ENCODE measurements around the gene TADA2A. TPM values are rescaled to one million over a fixed set of nuclear protein-coding genes. Genes with fewer than 3 reads are reported as not detected.
A peak's percentile ranks its signal among the peaks of the same experiment; 100 is the strongest.

Gene TADA2A
- polyA plus RNA-seq (2013, experiment 1 of 2): 11.1 TPM
- polyA plus RNA-seq (2013, experiment 2 of 2): 11.2 TPM

GRCh38 chr17:37406635-37407461 is at the start of gene TADA2A, which contains the start of gene ACACA:
TADA2A (plus strand) TSS chr17:37406886; CDS start chr17:37411366, 4,480 bp downstream.
ACACA (minus strand) TSS chr17:37406836; CDS start chr17:37406299, 537 bp downstream.
- Histone ChIP-seq H3K4me1 (ENCODE audit: control insufficient read depth, insufficient read depth, low read depth, low read length) (peaks cover 8% of the 10 kb centered on the region), H3K4me2 (ENCODE audit: low read length, poor library complexity, severe bottlenecking) (peak within 1 kb of the TSS; percentile 94), H3K4me3 (ENCODE audit: insufficient read depth in 1 of 2, low read depth in 1 of 2, low read length in 2 of 2) (peak within 1 kb of the TSS; percentile 94 to 98), H2BK5ac (ENCODE audit: low read depth, low read length, poor library complexity, severe bottlenecking) (peak within 1 kb of the TSS; percentile 57), H3K79me1 (replicated peaks; ENCODE audit: low read length, poor library complexity, severe bottlenecking) (peaks cover 30% of the 10 kb centered on the region), H3K27ac (ENCODE audit: low read length, poor library complexity, severe bottlenecking) (peak within 1 kb of the TSS; percentile 82), H3K4ac (ENCODE audit: low read depth in 1 of 2, low read length in 2 of 2) (peak within 1 kb of the TSS; percentile 35 to 81), H4K8ac (ENCODE audit: low read length) (peak within 1 kb of the TSS; percentile 96), H2BK15ac (ENCODE audit: low read depth, poor library complexity, severe bottlenecking) (peak within 1 kb of the TSS; percentile 39), H3K9me3 (ENCODE audit: control insufficient read depth, low read length) (no peaks in the 10 kb centered on the region), H3K36me3 (ENCODE audit: control insufficient read depth in 1 of 2, insufficient read depth in 2 of 2, low read depth in 1 of 2, low read length in 2 of 2) (peaks cover 5 to 20% of the 10 kb centered on the region in 2 experiments), H2AK5ac (ENCODE audit: low read length, severe bottlenecking) (peak within 1 kb of the TSS; percentile 53), H2BK120ac (ENCODE audit: low read depth, low read length) (peak within 1 kb of the TSS; percentile 92), H3K18ac (ENCODE audit: low read depth in 1 of 2, low read length in 2 of 2) (peak within 1 kb of the TSS; percentile 95), H3K9ac (ENCODE audit: low read length) (peak within 1 kb of the TSS; percentile 98), H3K14ac (ENCODE audit: low read length in 2 of 2) (peak within 1 kb of the TSS in 1 of 2 experiments; percentile 100), H2AFZ (ENCODE audit: low read depth, low read length) (peak within 1 kb of the TSS; percentile 85), H2BK12ac (ENCODE audit: low read length in 2 of 2) (peak within 1 kb of the TSS in 1 of 2 experiments; percentile 84), H3K27me3 (ENCODE audit: control insufficient read depth in 1 of 2, insufficient read depth in 1 of 2, low read length in 2 of 2) (no peaks in the 10 kb centered on the region), H3K23ac (ENCODE audit: low read length in 2 of 2) (peak within 1 kb of the TSS in 1 of 2 experiments; percentile 34), H4K91ac (ENCODE audit: low read length) (peak within 1 kb of the TSS; percentile 78)
- WGBS: 1% methylated on average over 44 of the region's 98 CpGs
- peak; percentile 82 for DNase-seq

- H3K4me1 ChIP-seq (ENCODE audit: control insufficient read depth, insufficient read depth, low read depth, low read length): peaks cover 5% of the 10 kb centered on the region
- H3K36me3 ChIP-seq (ENCODE audit: control insufficient read depth in 1 of 2, insufficient read depth in 2 of 2, low read depth in 1 of 2, low read length in 2 of 2): peaks cover 0 to 11% of the 10 kb centered on the region in 2 experiments
- H3K9me3 ChIP-seq (ENCODE audit: control insufficient read depth, low read length): no peaks in the 10 kb centered on the region
- no peak overlapping the region for H4K8ac ChIP-seq (ENCODE audit: low read length)
- peak overlapping the region; percentile 73 for H3K4me2 ChIP-seq (ENCODE audit: low read length, poor library complexity, severe bottlenecking)
- H3K4me3 ChIP-seq (ENCODE audit: insufficient read depth in 1 of 2, low read depth in 1 of 2, low read length in 2 of 2): peak overlapping the region; percentile 84 to 96
- H3K27ac ChIP-seq (ENCODE audit: low read length, poor library complexity, severe bottlenecking): peak overlapping the region; percentile 75
- H3K4ac ChIP-seq (ENCODE audit: low read depth in 1 of 2, low read length in 2 of 2): peak overlapping the region; percentile 89 to 97
- no peak overlapping the region for H2AK5ac ChIP-seq (ENCODE audit: low read length, severe bottlenecking)
- H4K91ac ChIP-seq (ENCODE audit: low read length): peak overlapping the region; percentile 83
- peak overlapping the region; percentile 91 for H2BK15ac ChIP-seq (ENCODE audit: low read depth, poor library complexity, severe bottlenecking)
- H3K9ac ChIP-seq (ENCODE audit: low read length): peak overlapping the region; percentile 90
- peaks cover 6% of the 10 kb centered on the region for H3K79me1 ChIP-seq (replicated peaks; ENCODE audit: low read length, poor library complexity, severe bottlenecking)
- peak; percentile 84 for DNase-seq
- H3K27me3 ChIP-seq (ENCODE audit: control insufficient read depth in 1 of 2, insufficient read depth in 1 of 2, low read length in 2 of 2): no peaks in the 10 kb centered on the region
- WGBS: 2% methylated on average over 19 of the region's 21 CpGs
- peak overlapping the region; percentile 78 to 98 for H3K18ac ChIP-seq (ENCODE audit: low read depth in 1 of 2, low read length in 2 of 2)
- peak overlapping the region; percentile 29 for H2BK120ac ChIP-seq (ENCODE audit: low read depth, low read length)
- H3K23ac ChIP-seq (ENCODE audit: low read length in 2 of 2): peak overlapping the region in 1 of 2 experiments; percentile 96
- H2BK5ac ChIP-seq (ENCODE audit: low read depth, low read length, poor library complexity, severe bottlenecking): no peak overlapping the region
- peak overlapping the region in 1 of 2 experiments; percentile 95 for H2BK12ac ChIP-seq (ENCODE audit: low read length in 2 of 2)
- H2AFZ ChIP-seq (ENCODE audit: low read depth, low read length): peak overlapping the region; percentile 39
- peak overlapping the region in 1 of 2 experiments; percentile 98 for H3K14ac ChIP-seq (ENCODE audit: low read length in 2 of 2)
These were observed 48.4 kb upstream of the TADA2A start for GRCh38 chr17:37358098-37358829.

- Histone ChIP-seq H3K4ac (ENCODE audit: low read depth in 1 of 2, low read length in 2 of 2) (peak overlapping the region; percentile 89 to 97), H3K36me3 (ENCODE audit: control insufficient read depth in 1 of 2, insufficient read depth in 2 of 2, low read depth in 1 of 2, low read length in 2 of 2) (peaks cover 0 to 6% of the 10 kb centered on the region in 2 experiments), H4K91ac (ENCODE audit: low read length) (peak overlapping the region; percentile 84), H2BK120ac (ENCODE audit: low read depth, low read length) (peak overlapping the region; percentile 99), H3K4me2 (ENCODE audit: low read length, poor library complexity, severe bottlenecking) (peak overlapping the region; percentile 73), H2BK15ac (ENCODE audit: low read depth, poor library complexity, severe bottlenecking) (peak overlapping the region; percentile 91), H3K14ac (ENCODE audit: low read length in 2 of 2) (peak overlapping the region in 1 of 2 experiments; percentile 98), H3K9ac (ENCODE audit: low read length) (peak overlapping the region; percentile 90), H4K8ac (ENCODE audit: low read length) (peak overlapping the region; percentile 93), H3K23ac (ENCODE audit: low read length in 2 of 2) (peak overlapping the region in 1 of 2 experiments; percentile 96), H3K27ac (ENCODE audit: low read length, poor library complexity, severe bottlenecking) (peak overlapping the region; percentile 75), H2AK5ac (ENCODE audit: low read length, severe bottlenecking) (no peak overlapping the region), H3K4me1 (ENCODE audit: control insufficient read depth, insufficient read depth, low read depth, low read length) (peaks cover 5% of the 10 kb centered on the region), H3K79me1 (replicated peaks; ENCODE audit: low read length, poor library complexity, severe bottlenecking) (peaks cover 4% of the 10 kb centered on the region), H3K4me3 (ENCODE audit: insufficient read depth in 1 of 2, low read depth in 1 of 2, low read length in 2 of 2) (peak overlapping the region; percentile 84 to 96), H2AFZ (ENCODE audit: low read depth, low read length) (peak overlapping the region; percentile 83), H2BK12ac (ENCODE audit: low read length in 2 of 2) (peak overlapping the region; percentile 76 to 95), H3K9me3 (ENCODE audit: control insufficient read depth, low read length) (no peaks in the 10 kb centered on the region), H2BK5ac (ENCODE audit: low read depth, low read length, poor library complexity, severe bottlenecking) (no peak overlapping the region), H3K27me3 (ENCODE audit: control insufficient read depth in 1 of 2, insufficient read depth in 1 of 2, low read length in 2 of 2) (no peaks in the 10 kb centered on the region), H3K18ac (ENCODE audit: low read depth in 1 of 2, low read length in 2 of 2) (peak overlapping the region; percentile 94 to 98)
- WGBS: 1% methylated on average over 52 of the region's 88 CpGs
- peak; percentile 95 for DNase-seq
These were observed 47.6 kb upstream of the TADA2A start for GRCh38 chr17:37358830-37359681.

Data from mesenchymal stem cell (in vitro differentiated cells and primary cell).